NCI-H2171 treated with DMSO at 0.1 percent for 48 hours (cell line): ENCODE data around the gene SIPA1L3.
"Not testable (repeated sequence)": the region's sequence is repeated elsewhere in the genome, so short reads cannot be mapped to it uniquely, and the experiment has no call there.

Source experiments
- DNase-seq: peaks from one replicate; lab custom pipeline; 2025; lab: John Stamatoyannopoulos, UW

SIPA1L3 gene

DNA sequence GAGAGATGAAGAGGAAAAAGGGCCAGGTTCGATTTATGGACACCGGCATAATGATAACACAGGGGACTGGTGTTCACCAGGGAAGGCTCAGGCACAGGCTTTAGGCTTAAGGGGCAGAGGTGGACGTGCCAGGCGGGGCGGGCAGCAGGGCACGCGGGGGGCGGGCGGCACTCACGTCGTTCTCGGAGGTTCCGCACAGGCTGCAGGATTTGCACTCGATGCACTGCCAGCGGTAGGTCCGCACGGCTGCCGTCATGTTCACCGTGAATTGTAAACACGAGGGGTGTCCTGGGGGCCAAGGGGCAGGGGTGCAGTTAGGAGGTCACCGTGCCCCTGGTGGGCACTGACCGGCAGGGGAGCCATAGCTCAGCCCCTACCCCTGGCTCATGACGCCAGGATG, 306.5 kb downstream of the SIPA1L3 start:
- DNase-seq, result no peak

- no peak for DNase-seq
These were observed 307.1 kb downstream of the SIPA1L3 start for GRCh38 chr19:38213911-38214625.

- DNase-seq, result no peak
These were observed 310.0 kb downstream of the SIPA1L3 start for GRCh38 chr19:38216785-38217641.

DNA sequence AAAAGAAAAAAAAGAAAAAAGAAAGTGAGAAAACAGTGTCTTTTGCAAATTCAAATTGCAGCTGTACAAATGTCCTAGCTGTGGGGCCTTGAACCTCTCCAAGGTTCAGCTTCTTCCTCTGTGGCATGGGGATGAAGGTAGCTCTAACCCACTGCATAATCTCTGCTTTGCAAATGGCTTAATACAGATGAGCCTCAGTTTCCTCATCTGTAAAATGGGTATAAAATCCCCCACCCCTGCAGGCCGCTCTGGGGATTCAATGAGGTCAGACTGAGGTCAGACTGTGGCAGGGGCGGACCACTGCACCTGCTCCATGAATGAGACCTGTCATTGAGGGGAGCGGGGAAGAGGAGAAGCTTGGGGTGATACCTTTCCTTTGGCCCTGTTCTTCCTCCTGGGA, 311.2 kb downstream of the SIPA1L3 start:
- no peak for DNase-seq

- DNase-seq, result no peak
These were observed 312.2 kb downstream of the SIPA1L3 start for GRCh38 chr19:38219221-38219620.

DNA sequence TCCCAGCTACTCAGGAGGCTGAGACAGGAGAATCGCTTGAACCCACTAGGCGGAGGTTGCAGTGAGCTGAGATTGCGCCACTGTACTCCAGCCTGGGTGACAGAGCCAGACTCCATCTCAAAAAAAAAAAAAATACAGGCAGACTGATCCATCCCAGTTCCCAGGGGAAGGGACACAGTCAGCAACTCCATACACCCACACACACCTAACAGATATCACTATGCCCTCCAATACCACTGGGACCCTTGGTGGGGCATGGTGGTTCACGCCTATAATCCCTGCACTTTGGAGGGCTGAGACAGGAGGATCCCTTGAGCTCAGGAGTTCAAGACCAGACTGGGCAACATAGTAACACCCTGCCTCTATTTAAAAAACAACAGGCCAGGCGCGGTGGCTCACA, 314.4 kb downstream of the SIPA1L3 start:
- DNase-seq, result no peak

GRCh38 chr19:38221919-38222830, 315.2 kb downstream of the SIPA1L3 start:
- DNase-seq, result no peak

- no peak for DNase-seq
These were observed 316.1 kb downstream of the SIPA1L3 start for GRCh38 chr19:38223119-38223523.

DNA sequence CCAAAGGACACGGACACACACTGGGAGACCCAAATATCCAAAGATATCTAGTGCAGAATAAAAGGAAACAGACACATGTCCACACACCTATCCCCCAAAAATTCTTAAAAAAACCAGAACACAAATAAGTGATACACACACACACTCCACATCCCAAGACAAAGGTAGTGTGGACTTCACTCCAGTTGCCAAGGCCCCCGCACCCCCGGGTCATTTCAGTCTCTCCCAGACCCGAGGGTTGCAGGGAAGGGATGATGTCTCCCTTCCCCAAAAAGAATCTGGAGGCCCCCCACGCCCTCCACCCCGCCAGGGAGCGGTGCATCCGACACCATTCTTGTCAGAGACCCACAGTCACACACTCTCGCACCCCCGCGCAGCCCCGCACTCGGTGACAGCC, 316.6 kb downstream of the SIPA1L3 start:
- DNase-seq, result no peak

DNA sequence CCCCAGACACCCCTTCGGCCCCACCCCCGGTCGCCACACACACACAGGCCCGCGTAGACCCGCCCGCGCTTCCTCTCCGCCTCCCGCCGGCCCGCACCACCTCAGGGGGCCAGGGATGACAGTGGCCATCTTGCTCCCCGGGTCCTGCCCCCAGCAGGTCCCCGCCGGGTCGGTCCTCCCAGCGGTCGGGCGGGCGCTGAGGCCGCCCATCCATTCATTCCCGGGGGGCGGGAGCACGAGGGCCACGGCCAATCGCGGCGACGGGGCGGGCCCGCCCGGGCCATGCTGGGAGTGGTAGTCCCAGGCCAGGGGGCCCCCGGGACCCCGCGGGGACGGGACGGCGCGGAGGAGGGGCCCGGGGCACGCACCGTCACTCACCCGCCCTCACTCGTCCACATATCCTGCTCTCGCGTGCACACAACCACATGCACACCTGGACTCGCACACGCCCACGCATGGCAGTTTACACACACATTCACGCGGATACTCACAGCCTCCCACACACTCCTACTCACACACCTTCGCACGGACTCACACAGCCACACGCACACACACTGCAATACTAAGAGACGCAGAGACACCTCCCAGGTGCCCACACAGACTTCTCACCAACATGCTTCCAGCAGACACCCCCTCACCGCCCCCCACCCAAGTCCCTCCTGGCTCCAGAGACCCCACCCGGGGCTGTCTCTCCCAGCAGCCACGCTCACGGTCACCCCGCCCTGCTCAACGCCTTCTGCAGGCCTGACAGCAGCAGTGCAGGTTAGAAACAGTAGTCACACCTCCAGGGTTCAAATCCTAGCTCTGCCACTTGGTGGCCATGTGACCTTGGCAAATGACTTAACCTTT, 317.2 kb downstream of the SIPA1L3 start, which contains the start of gene DPF1:
DPF1 (minus strand) TSS at position 209 of the 849 bp plus-strand sequence; CDS start at position 129, 80 bp downstream.
- peak; percentile 82 for DNase-seq

DNA sequence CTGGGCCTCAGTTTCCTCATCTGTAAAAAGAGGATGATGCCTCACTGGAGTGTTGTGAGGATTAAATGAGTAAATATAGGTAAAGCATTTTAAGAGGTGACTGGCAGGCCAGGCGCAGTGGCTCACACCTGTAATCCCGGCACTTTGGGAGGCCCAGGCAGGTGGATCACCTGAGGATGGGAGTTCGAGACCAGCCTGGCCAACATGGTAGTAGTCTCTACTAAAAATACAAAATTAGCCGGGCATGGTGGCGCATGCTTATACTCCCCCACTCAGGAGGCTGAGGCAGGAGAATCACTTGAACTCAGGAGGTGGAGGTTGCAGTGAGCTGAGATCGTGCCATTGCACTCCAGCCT, 317.8 kb downstream of the SIPA1L3 start:
- DNase-seq, result not testable (repeated sequence)

DNA sequence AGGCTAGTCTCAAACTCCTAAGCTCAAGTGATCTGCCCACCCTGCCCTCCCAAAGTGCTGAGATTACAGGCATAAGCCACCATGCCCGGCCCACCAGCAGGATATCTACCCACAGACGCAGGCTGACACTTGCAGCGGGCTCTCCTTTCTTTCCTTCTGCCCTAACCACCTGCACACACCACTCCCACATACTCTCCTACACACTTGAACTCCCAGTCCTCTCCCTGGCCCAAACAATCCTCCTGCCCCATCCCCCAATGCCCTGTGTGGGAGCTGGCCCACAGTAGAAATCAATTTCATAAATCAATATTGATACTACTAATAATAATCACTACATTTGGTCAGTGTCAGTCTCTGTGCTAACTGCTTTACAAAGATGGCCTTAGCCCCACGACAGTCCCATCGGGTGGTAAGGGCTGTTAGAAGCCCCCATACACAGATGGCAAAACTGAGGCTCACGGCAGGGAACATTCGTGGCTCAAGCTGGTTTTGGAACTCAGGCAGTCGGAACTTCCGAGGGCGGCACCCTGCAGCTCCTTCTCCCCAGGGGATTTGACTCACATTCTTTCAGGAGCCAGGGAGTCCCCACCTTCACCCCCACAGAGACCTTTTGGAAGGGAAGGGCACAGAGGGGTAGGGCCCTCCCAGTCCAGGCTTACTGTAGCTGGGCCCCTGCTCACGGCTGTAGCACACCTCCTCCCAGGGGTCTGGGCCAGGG, 320.4 kb downstream of the SIPA1L3 start:
- peak; percentile 21 for DNase-seq

GRCh38 chr19:38228005-38228377, 321.0 kb downstream of the SIPA1L3 start:
- peak; percentile 37 for DNase-seq

GRCh38 chr19:38228491-38229439, 321.8 kb downstream of the SIPA1L3 start:
- DNase-seq, result peak; percentile 66

- DNase-seq, result peak; percentile 95
These were observed 322.6 kb downstream of the SIPA1L3 start for GRCh38 chr19:38229585-38230073.

GRCh38 chr19:38230506-38231133, 323.6 kb downstream of the SIPA1L3 start:
- not testable (repeated sequence) for DNase-seq

- DNase-seq, result no peak
These were observed 324.9 kb downstream of the SIPA1L3 start for GRCh38 chr19:38231918-38232317.

GRCh38 chr19:38233740-38234251, 326.8 kb downstream of the SIPA1L3 start:
- DNase-seq, result peak; percentile 28

DNA sequence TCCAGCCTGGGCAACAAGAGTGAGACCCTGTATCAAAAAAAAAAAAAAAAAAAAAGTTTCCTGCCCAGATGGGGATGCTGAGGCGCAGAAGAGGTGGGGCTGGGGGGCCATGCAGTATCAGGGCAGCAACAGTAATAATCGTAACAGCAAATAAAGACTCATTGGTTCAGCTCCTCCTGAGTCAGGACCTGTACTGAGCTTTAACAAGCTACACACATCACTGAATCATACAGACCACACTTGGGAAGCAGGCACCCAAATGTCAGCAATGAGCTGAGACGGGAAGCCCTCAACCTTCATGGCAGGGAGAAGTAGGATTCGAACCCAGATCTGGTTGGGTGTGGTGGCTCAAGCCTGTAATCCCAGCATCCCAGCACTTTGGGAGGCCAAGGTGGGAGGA, 327.6 kb downstream of the SIPA1L3 start:
- no peak for DNase-seq
